ENCODE results near the gene KRT31.
"Not testable (repeated sequence)": the region's sequence is repeated elsewhere in the genome, so short reads cannot be mapped to it uniquely, and the experiment has no call there.

The KRT31 gene

DNA sequence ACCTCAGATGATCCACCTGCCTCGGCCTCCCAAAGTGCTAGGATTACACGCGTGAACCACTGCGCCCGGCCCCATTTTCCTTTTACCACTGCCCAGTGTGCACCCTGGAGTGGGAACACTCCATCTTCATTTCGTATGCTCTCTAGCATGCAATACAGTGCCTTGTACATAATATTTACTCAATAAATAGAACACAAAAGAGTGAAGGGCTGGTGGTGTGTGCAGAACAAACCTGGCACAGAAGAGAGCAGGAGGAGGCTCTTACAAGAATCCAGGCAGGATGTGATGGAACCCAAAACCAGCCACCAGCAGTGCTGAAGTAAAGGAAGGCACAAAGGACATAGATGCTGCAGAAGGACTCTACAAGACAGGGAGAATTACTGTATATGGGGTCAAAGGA lies 19.7 kb upstream of the KRT31 start:
- no peak for DNase-seq

DNA sequence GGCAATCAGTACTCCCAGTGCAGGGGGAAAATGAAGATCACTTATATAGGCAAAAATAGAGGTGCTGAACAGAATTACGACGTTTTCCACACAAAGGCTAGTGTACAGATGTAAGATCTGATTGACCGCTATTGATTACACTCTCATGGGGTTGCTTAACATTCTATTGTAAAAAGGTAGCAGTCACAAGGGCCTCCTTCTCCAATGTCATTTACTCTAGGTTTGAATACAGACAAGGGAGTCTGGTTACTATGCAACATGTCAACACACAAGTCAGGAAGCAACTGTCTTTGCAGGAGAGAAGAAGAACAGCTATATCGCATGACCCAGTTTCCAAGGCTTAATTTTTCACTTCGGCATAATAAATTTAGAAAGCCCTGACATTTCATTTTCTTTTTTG lies 19.1 kb upstream of the KRT31 start:
- DNase-seq: no peak

DNA sequence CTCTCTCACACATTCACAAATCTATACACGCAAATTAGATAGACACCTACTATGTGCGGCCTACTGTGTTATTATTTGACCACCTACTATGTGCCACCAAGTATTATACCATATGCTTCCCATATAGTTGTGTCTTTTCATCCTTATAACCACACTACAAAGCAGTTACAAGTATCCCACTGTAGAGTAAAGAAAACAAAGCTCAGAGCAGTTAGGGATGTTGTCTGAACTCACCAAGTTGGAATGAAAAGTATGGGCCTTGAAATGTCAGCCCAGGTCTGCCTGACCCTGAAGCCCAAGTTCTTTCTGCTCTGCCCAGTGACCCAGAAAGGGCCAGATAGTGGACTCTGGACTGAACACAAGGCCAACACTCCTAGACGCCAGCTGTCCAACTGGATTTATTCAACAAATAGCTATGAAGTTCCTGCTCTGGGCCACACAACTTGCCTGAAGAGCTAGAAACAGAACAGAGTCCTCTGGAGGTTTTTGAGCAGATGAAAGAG lies 18.5 kb upstream of the KRT31 start:
- no peak for DNase-seq

DNA sequence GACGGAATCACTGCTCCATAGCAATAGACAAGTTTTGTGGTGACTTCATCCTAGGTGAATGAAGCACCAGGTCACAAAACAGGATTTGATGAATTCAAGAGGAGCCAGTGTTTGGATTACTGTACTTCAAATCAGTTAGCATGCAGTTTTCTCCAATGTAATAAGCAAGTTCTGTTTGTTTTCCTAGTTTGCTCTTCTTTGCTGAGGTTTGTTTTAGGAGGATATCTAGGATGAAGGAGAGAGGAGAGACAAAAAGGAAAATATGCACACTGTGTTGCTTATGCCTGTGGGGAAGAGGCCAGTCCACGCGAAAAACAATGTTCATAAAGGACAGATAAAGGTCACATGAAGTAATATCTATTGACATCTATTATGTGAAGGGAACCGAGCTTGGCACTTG lies 18.0 kb upstream of the KRT31 start:
- no peak for DNase-seq

DNA sequence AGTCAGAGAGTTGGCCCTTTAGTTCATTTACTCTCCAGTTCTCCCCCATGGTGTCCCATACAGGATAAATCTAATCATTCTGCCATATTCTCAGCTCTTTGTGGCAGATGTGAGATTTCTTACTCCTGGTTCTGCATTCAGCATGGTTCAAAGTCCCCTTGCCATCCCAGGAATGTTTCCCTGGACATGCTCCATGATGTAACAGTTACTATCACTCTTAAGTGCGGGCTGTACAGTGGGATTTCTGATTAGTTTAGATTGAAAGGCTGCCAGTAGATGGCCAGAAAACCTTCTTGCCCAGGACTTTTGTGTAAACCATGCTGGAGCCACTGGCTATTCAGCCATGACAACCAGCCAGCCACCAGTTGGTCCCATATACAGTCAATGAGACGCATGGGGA lies 16.6 kb upstream of the KRT31 start:
- DNase-seq: no peak

DNA sequence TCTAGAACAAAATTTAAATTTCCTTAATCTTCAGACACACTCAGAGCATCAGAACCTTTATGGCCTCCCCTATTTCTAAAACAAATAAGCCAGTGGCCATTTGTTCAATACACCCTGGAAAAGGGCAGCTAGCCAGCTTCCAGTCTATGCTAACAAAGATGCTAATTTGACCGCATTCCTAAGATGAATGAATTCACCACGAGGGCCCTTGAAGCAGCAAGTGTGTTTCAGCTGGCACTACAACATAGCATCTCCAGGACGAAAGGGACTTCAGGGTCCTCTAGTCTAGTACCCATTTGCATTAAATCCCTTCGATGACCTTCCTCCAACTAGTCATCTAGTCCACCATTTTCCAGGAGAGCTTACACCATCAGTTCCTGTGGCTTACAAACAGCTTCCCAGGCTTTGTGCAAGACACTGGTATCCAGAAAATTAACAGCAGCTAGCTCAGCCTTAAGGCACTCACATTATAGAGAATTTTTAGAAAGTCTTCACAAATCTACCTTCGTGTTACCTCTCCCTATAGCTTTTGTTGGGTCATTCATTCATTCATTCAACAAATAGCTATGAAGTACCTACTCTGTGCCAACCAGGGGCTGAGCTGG lies 16.0 kb upstream of the KRT31 start:
- no peak for DNase-seq

DNA sequence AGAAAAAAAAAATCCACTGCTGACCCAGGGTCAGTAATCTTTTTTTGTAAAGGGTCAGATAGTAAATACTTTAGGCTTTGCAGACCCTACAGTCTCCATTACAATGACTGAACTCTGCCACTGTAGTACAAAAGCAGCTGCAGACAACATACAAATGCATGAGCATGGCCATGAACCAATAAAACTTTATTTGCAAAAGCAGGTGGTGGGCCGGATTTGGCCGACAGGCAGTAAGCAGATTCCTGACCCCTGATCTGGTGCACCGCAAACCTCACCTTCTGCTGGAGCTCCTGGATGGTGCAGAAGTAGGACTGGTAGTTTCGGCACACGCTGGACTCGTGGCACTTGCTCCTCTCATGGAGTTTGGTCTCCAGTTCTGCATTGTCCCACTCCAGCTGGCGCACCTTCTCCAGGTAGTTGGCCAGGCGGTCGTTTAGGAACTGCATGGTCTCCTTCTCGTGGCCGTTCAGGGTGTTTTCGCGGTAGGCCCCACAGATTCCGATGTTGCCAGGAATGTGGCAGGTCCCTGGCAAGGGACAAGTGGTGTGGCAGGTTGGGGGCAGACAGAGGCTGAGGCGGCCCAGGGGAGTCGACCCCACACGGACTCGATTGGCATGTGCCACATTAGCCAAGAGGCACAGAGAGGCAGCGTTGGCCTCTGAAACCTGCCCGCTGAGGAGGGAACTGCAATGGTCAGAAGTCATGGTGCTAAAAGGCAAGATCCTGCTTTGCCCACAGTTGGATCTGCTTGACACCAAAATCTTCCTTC lies 13.8 kb upstream of the KRT31 start:
- DNase-seq: no peak

DNA sequence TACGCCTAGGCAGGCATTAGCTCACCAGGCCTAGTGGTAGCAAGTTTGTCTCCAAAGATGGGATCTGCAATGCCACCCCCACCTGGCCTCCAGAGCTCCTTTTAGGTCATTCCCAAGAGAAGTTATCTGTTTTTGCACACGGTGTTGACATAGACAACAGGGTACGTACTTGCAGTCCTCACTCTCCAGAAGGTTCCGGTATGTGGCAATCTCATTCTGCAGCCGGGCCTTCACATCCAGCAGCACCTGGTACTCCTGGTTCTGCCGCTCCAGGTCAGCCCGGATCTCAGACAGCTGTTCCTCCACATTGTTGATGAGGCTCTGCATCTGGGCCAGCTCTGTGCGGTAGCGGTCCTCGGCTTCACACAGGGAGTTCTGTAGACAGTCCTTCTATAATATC lies 9.8 kb upstream of the KRT31 start:
- DNase-seq: no peak

DNA sequence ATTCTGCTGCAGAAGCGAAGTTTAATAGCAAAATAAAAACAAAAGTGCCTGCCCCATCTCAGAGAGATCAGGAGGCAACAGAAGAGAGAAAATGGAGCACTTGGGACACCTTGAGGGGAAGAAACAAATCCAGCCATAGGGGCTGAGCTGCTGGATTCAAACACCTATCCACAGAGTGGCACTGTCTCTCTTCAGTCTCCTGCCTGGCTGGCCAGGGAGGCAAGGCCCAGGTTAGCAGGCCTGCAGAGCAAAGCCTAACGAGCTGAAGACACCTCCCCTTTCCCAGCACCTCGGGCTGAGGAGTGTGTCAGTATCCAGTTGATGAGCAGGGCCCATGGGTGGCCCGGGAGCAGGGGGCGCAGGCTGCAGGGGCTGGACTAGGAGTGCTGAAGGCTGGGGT lies 8.8 kb upstream of the KRT31 start:
- DNase-seq: no peak

DNA sequence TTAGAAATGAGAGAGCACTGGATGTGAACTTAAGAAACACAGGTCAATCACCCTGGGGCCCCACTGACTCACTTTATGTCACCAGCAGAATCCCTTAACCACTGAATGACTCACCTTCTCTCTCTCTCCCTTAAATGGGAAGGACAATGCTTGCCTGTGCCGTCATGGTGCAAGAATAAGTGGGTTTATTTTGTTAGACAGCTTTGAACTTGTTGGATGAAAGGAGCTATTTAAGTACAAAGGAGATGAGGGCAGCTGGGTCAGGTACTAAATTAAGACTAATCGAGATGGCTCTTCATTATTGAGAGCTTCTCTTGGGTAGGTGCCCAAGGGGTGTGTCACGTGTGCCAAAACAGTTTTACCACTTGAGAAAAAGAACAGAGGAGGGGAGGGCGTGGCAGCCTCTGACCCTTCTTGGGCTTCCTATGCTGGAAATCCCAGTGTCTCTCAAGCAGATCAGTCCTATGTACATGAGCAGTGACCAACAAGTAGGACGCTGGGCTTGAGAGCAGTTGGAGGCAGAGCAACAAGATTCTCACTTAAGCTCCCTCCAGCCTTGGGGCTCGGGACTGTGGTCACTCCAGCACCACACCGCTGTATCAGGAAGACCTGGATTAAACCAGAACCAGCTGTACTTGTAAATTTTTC lies 6.7 kb upstream of the KRT31 start:
- DNase-seq: peak; percentile 42

DNA sequence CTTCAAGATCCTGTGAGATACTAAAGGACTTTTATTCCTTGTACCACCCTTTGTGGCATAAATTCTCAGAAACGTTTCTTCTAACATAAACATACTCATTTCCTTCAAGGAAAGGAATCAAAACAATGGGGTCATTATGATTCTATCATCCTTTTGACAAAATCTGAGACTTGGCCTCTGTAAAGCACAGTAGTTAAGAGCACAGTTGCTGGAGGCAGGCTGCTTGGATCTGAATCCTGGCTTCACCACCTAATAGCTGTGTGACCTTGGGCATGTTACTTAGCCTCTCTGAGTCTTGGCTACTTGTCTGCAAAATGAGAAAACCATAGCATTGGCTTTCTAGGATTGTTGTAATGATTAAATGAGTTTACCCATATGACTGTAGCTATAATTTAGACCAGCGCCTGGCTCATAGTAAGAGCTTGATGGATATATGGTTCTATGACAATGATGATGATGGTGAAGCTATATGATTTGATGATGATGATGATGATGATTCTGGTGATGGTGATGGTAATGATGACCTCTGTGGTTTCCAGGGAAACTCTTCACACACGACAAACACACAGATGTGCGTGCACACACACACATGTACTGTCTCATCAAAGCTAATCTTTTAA lies 6.1 kb upstream of the KRT31 start:
- DNase-seq: no peak

DNA sequence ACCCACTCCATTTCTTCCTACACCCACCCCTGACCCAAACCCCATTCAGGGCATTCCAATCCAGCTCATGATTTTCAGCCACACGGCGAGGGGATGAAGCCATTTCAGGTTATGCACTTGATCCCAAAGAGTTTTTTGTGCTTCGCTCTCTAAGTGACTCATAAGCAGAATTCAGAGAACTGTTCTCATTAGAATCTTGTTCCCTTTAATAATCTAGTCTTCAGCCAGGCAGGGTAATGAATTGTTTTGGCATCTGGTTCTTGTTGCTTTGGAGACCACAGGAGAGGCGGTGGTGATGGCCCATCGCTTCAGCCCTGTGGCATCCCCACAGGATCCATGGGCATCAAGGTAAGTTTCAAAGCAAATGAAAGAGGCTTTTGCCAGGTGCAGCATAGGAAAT lies 4.8 kb upstream of the KRT31 start:
- no peak for DNase-seq

DNA sequence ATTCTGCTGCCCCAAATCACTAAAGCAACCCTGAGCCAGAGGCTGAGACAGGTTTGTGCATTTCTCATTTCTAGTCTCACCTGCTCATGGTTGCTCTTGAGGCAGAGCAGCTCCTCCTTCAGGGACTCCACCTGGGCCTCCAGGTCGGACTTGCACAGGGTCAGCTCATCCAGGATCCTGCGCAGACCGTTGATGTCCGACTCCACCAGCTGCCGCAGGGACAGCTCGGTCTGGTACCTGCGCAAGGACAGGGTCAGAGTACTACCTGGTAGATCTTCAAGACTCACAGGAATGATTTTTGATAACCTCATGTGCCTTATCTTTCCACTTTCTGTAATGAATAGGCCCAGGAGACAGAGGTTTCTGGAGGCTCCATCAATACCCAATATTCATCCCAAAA lies 1.1 kb downstream of the KRT31 start:
- no peak for DNase-seq

DNA sequence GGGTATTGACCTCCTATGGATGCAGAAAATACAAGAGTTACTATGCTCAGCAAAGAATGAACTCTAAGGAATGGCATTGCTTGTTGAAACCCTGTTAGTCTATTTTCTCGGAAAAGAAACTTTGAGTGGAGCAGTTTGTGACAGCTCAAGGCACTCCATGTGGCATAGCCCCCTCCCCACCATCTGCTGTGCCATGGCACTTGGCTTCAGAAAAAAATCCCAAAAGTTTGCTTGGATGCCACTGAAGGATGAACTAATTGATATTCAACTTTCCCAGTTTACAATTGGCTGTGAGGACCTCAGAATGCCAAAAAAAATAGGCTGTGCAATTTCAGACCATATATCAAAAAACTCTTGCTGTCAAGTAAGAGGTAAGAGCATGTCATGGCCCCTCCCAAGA lies 1.8 kb downstream of the KRT31 start:
- no peak for DNase-seq

DNA sequence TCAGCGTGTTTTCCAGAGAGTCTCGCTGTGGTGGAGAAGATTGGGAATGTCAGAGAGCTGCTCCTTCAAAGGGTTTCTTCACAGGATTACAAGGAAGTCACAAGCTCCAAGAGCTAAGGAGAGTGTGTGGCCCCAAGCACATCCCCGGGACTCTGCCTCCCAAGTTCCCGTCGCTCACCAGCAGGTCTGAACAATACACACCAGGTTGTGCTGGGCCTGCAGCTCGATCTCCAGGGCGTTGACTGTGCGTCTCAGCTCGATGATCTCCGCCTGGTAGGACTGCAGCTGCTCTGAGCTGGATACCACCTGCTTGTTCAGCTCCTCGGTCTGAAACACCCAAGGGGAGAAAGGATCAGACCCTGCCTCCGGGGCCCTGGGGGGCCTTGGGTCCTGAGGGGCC lies 2.4 kb downstream of the KRT31 start:
- not testable (repeated sequence) for DNase-seq

DNA sequence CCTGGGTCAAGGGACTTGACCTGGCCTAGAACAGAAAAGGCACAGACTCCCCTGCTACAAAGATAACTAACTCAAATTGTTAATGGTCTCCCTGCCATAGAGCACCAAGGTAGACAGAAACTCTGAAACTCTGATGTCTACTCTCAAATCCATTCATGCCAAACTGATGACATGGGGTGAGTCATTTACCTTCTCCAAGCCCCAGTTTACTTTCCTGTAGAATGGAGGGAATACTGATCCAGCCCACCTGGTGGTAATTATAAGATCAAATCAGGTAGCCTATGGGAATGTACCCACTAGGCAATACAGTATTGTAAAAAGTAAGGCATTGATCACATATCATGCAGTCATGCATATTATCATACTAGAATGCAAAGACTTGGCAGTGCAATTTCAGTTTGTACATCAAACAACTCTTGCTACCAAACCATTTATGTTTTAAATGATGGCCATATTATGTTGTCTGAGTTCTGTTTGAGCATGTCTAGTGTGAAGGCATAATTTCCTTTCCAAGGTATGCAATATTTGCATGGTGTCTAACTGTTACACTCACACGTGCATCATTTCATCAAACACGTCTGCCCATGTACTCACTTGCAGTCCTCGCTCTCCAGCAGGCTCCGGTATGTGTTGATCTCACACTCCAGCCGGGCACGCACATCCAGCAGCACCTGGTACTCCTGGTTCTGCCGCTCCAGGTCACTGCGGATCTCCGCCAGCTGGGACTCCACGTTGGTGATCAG lies 3.0 kb downstream of the KRT31 start:
- DNase-seq: no peak

DNA sequence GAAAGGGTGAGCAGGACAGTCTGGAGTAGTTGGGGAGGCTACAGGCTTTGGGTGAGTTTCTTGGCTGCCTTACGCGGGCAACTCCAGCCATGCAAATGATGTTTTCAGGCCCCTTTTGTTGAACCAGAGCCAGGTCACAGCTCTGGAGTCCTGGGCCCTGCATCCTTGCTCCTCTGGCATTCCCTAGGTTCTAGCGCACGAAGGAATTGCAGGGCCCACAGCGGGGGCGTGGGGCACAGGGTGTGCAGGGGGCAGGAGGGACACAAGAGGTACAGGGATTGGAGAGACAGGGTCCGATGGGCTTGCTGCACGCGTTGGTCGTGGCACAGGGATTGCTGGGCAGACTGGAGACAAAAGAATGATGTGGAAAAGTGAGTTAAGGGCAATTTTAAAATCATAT lies 3.6 kb downstream of the KRT31 start:
- no peak for DNase-seq

DNA sequence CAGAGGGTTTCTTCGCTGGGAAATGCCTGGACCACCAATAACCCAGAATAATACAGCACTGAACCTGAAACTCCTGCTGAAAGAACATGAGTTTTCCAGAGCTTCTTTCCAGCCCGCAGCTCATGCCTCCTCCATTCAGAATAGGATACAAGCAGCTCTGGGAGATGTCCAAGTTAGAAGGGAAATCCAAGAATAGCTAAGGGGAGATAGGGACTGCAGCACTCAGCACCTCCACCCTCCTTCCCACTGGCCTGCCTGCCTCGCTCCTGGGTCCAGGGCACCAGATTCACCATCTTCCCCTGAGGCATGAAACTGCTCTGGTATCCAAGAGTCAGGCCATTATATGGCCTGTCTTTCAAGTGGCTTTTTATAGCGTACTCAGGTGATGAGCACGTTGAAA lies 4.1 kb downstream of the KRT31 start:
- DNase-seq: no peak

DNA sequence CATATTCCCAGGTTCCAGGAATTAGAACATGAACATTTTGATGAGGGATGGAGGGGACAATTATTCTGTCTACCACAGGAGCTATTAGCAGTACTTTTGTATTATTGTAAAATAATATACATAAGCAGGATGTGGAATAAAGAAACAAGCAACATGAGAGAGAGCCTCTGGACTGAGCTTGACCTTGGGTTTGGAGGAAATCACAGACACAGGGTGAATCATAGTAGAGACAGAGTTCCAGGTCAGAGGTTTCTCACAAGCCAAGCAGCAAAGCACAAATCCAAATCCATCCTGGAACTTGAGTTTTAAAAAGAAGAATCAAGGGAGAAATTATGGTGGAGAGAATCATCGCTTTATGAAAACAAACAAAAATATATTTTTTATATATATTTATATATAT lies 5.1 kb downstream of the KRT31 start:
- no peak for DNase-seq

DNA sequence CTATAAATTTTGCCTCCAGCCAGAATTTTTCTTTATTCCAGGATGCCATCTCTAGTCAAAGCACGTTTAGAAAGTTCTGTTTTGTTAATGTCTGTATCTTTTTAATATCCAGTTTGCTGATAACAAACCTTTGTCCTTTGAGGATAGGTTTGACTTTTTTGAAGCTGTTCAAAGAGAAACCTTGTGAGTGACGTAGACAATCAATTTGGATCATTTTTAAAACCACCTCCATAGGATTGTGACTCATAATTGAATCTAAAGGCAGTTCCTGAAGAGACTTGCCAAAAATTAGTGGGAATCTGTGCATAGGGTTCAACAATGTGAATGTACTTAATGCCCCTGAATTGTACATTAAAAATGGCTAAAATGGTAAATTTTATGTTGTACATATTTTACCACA lies 5.9 kb downstream of the KRT31 start:
- DNase-seq: no peak

DNA sequence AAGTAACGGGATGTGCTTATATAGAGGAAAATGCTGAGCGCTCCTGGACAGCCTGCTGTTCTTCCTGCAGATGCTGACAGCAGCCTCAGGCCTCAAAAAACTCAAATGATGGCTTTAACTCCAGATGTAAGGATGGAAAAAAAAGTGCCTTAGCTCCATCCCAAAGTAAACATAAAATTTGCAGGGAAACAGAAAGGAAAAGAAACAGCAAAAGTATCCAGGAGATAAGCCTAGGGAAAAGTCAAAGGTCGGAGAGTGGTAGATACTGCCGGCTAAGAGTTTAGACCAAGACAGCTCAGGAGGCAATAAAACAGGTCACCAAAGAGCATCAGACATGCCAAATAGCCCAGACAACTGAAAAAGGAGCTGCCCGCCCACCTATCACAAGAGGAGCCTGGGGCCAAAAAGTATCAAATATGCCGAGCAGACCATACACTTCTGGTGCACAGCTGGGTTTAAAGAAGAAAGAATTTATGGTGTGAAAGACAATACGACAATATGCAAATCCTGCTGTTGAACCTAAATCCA lies 6.9 kb downstream of the KRT31 start:
- DNase-seq: no peak

DNA sequence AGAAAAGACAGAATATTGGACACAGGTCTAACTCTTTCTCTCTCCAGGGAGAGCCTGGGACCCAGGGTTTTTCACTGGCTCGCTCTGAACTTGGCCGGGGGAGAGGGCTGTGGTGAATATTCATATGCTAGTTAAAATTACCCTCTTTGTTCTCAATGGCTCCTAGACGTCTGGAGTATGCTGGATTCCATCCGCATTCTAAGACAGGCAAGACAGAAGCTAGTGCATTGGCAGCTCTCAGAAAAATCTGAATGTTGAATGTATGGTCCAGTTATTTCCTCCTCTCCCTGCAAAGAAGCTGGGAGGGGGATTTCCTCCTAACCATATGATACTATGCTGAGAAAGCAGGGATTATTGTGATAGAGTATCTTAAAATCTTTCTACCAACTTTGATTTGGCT lies 9.7 kb downstream of the KRT31 start:
- DNase-seq: no peak

DNA sequence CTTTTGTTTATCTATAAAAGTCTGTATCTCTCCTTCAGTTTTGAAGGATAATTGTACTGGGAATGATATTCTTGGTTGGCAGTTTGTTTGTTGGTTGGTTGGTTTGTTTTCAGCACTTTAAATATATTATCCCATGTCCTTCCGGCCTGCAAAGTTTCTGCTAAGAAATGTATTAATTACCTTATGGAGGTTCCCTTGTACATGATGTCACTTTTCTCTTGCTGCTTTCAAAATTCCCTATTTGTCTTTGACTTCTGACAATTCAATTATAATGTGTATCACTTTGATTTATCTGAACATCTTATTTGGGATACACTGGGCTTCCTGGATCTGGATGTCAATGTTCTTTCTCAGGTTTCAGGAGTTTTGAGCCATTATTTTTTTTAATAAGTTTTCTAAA lies 11.2 kb downstream of the KRT31 start:
- no peak for DNase-seq
